Measurements from ENCODE around the gene MAGOHB.

GRCh38 chr12:10633541-10633940 is 20.1 kb upstream of the MAGOHB start:
- TF ChIP-seq EZH2 (IDR thresholded peaks at IDR 0.05; ENCODE audit: low read depth) = no peak
- TF ChIP-seq CTCF (conservative IDR thresholded peaks at IDR 0.05) = no peak

Data from PC-9 (cell line).